Measurements from ENCODE around the gene RTKN. TPM values are rescaled to one million over a fixed set of nuclear protein-coding genes. Genes with fewer than 3 reads are reported as not detected.

Gene RTKN
- total and polyA plus RNA-seq, 10 of the 15 experiments (the other 5 are each of a cell fraction or from before 2014, with no cell fraction given), result 0.50 to 12.3 (median 5.4) TPM

GRCh38 chr2:74391580-74392448 is 49.9 kb downstream of the RTKN start (continued):
- TF ChIP-seq PAX5 (IDR thresholded peaks at IDR 0.05; ENCODE audit: borderline replicate concordance, low read depth, low read length) (no peak), SIX5 (IDR thresholded peaks at IDR 0.05; ENCODE audit: low read depth, low read length, severe bottlenecking) (no peak), TAF1 (IDR thresholded peaks at IDR 0.05; ENCODE audit: borderline replicate concordance, low read depth, low read length) (0 out of 2 replicates have a peak, but pooled peaks have one; percentile 3), ZNF217 (IDR thresholded peaks at IDR 0.05) (no peak), BACH1 (IDR thresholded peaks at IDR 0.05; ENCODE audit: borderline replicate concordance) (0 out of 2 replicates have a peak, but pooled peaks have one; percentile 35), IKZF1 (conservative IDR thresholded peaks at IDR 0.05) (peak; percentile 45; the same call in 1 of the 2 replicates), STAT1 (conservative IDR thresholded peaks at IDR 0.05) (0 out of 2 replicates have a peak, but pooled peaks have one; percentile 84), ZNF207 (IDR thresholded peaks at IDR 0.05; ENCODE audit: borderline replicate concordance) (peak; percentile 92; the same call in 1 of the 2 replicates), ATF7 (IDR thresholded peaks at IDR 0.05; ENCODE audit: low read depth) (peak; percentile 51; the same call in 1 of the 2 replicates), BCL11A (IDR thresholded peaks at IDR 0.05; ENCODE audit: low read depth, low read length) (0 out of 2 replicates have a peak, but pooled peaks have one; percentile 11), PML (IDR thresholded peaks at IDR 0.05; ENCODE audit: low read length) (peak; percentile 59; the same call in 1 of the 2 replicates), POU2F2 (IDR thresholded peaks at IDR 0.05; ENCODE audit: borderline replicate concordance, low read depth, low read length) (peak; percentile 3; the same call in 1 of the 3 replicates), FOXK2 (IDR thresholded peaks at IDR 0.05) (no peak), DPF2 (IDR thresholded peaks at IDR 0.05) (no peak), ESRRA (IDR thresholded peaks at IDR 0.05; ENCODE audit: low read length) (no peak), SUZ12 (IDR thresholded peaks at IDR 0.05; ENCODE audit: unreplicated experiment) (no peak), YY1 (IDR thresholded peaks at IDR 0.05; ENCODE audit: low read depth, low read length) (peak; percentile 71), HDGF (IDR thresholded peaks at IDR 0.05) (0 out of 2 replicates have a peak, but pooled peaks have one; percentile 39), POLR2A (IDR thresholded peaks at IDR 0.05; ENCODE audit: low read depth, low read length) (peak; percentile 83), BRCA1 (IDR thresholded peaks at IDR 0.05; ENCODE audit: low read depth, low read length) (0 out of 2 replicates have a peak, but pooled peaks have one; percentile 39), ELK1 (IDR thresholded peaks at IDR 0.05; ENCODE audit: low read depth, low read length) (peak; percentile 75), SMAD1 (IDR thresholded peaks at IDR 0.05; ENCODE audit: low read depth, partially characterized antibody) (no peak), CREB1 (IDR thresholded peaks at IDR 0.05; ENCODE audit: low read depth) (peak; percentile 71; the same call in 1 of the 2 replicates), RFX5 (IDR thresholded peaks at IDR 0.05; ENCODE audit: low read depth, low read length) (0 out of 2 replicates have a peak, but pooled peaks have one; percentile 32), SMC3 (IDR thresholded peaks at IDR 0.05; ENCODE audit: borderline replicate concordance, low read length) (peak; percentile 63)
- TF ChIP-seq, protein P1, sequence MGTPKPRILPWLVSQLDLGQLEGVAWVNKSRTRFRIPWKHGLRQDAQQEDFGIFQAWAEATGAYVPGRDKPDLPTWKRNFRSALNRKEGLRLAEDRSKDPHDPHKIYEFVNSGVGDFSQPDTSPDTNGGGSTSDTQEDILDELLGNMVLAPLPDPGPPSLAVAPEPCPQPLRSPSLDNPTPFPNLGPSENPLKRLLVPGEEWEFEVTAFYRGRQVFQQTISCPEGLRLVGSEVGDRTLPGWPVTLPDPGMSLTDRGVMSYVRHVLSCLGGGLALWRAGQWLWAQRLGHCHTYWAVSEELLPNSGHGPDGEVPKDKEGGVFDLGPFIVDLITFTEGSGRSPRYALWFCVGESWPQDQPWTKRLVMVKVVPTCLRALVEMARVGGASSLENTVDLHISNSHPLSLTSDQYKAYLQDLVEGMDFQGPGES (IDR thresholded peaks at IDR 0.05), result no peak
- TF ChIP-seq, protein P2, sequence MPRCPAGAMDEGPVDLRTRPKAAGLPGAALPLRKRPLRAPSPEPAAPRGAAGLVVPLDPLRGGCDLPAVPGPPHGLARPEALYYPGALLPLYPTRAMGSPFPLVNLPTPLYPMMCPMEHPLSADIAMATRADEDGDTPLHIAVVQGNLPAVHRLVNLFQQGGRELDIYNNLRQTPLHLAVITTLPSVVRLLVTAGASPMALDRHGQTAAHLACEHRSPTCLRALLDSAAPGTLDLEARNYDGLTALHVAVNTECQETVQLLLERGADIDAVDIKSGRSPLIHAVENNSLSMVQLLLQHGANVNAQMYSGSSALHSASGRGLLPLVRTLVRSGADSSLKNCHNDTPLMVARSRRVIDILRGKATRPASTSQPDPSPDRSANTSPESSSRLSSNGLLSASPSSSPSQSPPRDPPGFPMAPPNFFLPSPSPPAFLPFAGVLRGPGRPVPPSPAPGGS (IDR thresholded peaks at IDR 0.05; ENCODE audit: borderline replicate concordance, insufficient read depth, low read depth, low read length, poor library complexity, severe bottlenecking), result no peak
